Measurements from ENCODE around the gene RPA1.
"Not testable (repeated sequence)": the region's sequence is repeated elsewhere in the genome, so short reads cannot be mapped to it uniquely, and the experiment has no call there.

- TF ChIP-seq POLR2A (IDR thresholded peaks at IDR 0.05; ENCODE audit: extremely low read depth, insufficient read length); CTCF (IDR thresholded peaks at IDR 0.05; ENCODE audit: low read depth, low read length); MYC (IDR thresholded peaks at IDR 0.05; ENCODE audit: low read depth, low read length): not testable (repeated sequence)
- TF ChIP-seq, protein P1, sequence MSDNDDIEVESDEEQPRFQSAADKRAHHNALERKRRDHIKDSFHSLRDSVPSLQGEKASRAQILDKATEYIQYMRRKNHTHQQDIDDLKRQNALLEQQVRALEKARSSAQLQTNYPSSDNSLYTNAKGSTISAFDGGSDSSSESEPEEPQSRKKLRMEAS (IDR thresholded peaks at IDR 0.05; ENCODE audit: low read depth, low read length) = not testable (repeated sequence)
These were observed 20.0 kb upstream of the RPA1 start for GRCh38 chr17:1809815-1810214.

Data from NB4 (cell line).